Right lung (tissue), 10 donors: Measurements from ENCODE around the gene ACOT9. TPM values are rescaled to one million over a fixed set of nuclear protein-coding genes. Genes with fewer than 3 reads are reported as not detected.
"Not testable (repeated sequence)": the region's sequence is repeated elsewhere in the genome, so short reads cannot be mapped to it uniquely, and the experiment has no call there.

Source experiments
- DNase-seq, 2 donors: peaks; one replicate each; pipeline ENCODE4 v3.0.0-alpha.2; 2013
- long read RNA-seq, 8 donors: transcript quantifications; one replicate each; lab custom pipeline, GENCODE V29; 2026
- polyA plus RNA-seq, 5 donors: library from polyadenylated mRNA; unstranded; fragments of 120-200 nt; gene quantifications; one replicate each; pipeline versions ENCODE4 v1.2.1 to v1.2.3, GENCODE V29; 2013; ENCODE audit warnings: inconsistent platforms in 1 of 5, low replicate concordance in 1 of 5; ENCODE audit not compliant: insufficient read length in 5 of 5, insufficient read depth in 1 of 5

The ACOT9 gene
- 10 to 100 TPM; 34.1 to 48.0 (median 43.6) TPM for polyA plus RNA-seq
- long read RNA-seq, donor 1, transcript ACOT9-204 (16 exons, 3,117 nt), result major isoform, 10 of 583 reads
- long read RNA-seq, donor 1, partial matches to known transcripts, result 510 of 583 reads
- long read RNA-seq, donor 1, other reads (novel, unspliced or antisense), result 57 of 583 reads
- long read RNA-seq, donor 2, partial matches to known transcripts, result 0 of 8 reads
- long read RNA-seq, donor 2, other reads (novel, unspliced or antisense), result 0 of 8 reads
- long read RNA-seq, donor 3, partial matches to known transcripts, result 0 of 9 reads
- long read RNA-seq, donor 3, other reads (novel, unspliced or antisense), result 0 of 9 reads
- long read RNA-seq, donor 4, transcript ACOT9-204 (16 exons, 3,117 nt), result major isoform, 5 of 9 reads
- long read RNA-seq, donor 4, partial matches to known transcripts, result 0 of 9 reads
- long read RNA-seq, donor 4, other reads (novel, unspliced or antisense), result 0 of 9 reads
- long read RNA-seq, donor 5, transcript ACOT9-204 (16 exons, 3,117 nt), result major isoform, 7 of 12 reads
- long read RNA-seq, donor 5, partial matches to known transcripts, result 0 of 12 reads
- long read RNA-seq, donor 5, other reads (novel, unspliced or antisense), result 0 of 12 reads
- long read RNA-seq, donor 6, transcript ACOT9-203 (6 exons, 1,295 nt), result major isoform, 8 of 187 reads
- long read RNA-seq, donor 6, partial matches to known transcripts, result 174 of 187 reads
- long read RNA-seq, donor 6, other reads (novel, unspliced or antisense), result 0 of 187 reads
- long read RNA-seq, donor 7, partial matches to known transcripts, result 0 of 8 reads
- long read RNA-seq, donor 7, other reads (novel, unspliced or antisense), result 0 of 8 reads
- long read RNA-seq, donor 8, partial matches to known transcripts, result 0 of 5 reads
- long read RNA-seq, donor 8, other reads (novel, unspliced or antisense), result 0 of 5 reads

GRCh38 chrX:23742697-23743622 is at the start of gene ACOT9:
Gene ACOT9 (minus strand): TSS chrX:23743276. CDS start chrX:23743144, 132 bp downstream.
- peak; percentile 87 to 88 for DNase-seq

GRCh38 chrX:23790155-23790497 is 47.0 kb upstream of the ACOT9 start:
- no peak for DNase-seq

GRCh38 chrX:23789386-23790154 is 46.5 kb upstream of the ACOT9 start:
- no peak for DNase-seq

GRCh38 chrX:23788946-23789345 is 45.9 kb upstream of the ACOT9 start:
- DNase-seq, result no peak

- DNase-seq, result no peak
Observed at GRCh38 chrX:23788521-23788920, 45.4 kb upstream of the ACOT9 start.

GRCh38 chrX:23787745-23788118 is 44.7 kb upstream of the ACOT9 start:
- no peak for DNase-seq

- no peak for DNase-seq
Observed at GRCh38 chrX:23786268-23786815, 43.3 kb upstream of the ACOT9 start.

GRCh38 chrX:23785580-23785979 is 42.5 kb upstream of the ACOT9 start:
- no peak for DNase-seq

- DNase-seq, result no peak
Observed at GRCh38 chrX:23784470-23785331, 41.6 kb upstream of the ACOT9 start.

GRCh38 chrX:23783589-23784469 is 40.8 kb upstream of the ACOT9 start:
- no peak for DNase-seq

- peak; percentile 90 to 93 for DNase-seq
Observed at GRCh38 chrX:23782863-23783588, 40.0 kb upstream of the ACOT9 start, which contains the start of gene SAT1. Gene SAT1 (plus strand): TSS chrX:23783173. CDS start chrX:23783352, 179 bp downstream.

- DNase-seq, result no peak
Observed at GRCh38 chrX:23782455-23782854, 39.4 kb upstream of the ACOT9 start.

GRCh38 chrX:23779025-23779424 is 35.9 kb upstream of the ACOT9 start:
- DNase-seq, result no peak

GRCh38 chrX:23776363-23776762 is 33.3 kb upstream of the ACOT9 start:
- no peak for DNase-seq

GRCh38 chrX:23773601-23774175 is 30.6 kb upstream of the ACOT9 start:
- no peak for DNase-seq

- not testable (repeated sequence) for DNase-seq
Observed at GRCh38 chrX:23771086-23771485, 28.0 kb upstream of the ACOT9 start.

GRCh38 chrX:23770142-23770541 is 27.1 kb upstream of the ACOT9 start:
- no peak for DNase-seq
